GM12878 (cell line): ENCODE data around the gene MTM1. TPM values are rescaled to one million over a fixed set of nuclear protein-coding genes. Genes with fewer than 3 reads are reported as not detected.

Experiments
- ATAC-seq: fragments of 200-7000 bp; cut with Tn5 transposase; 3 replicates; pipeline ENCODE4 v1.9.1; 2020; ENCODE audit warnings: mild to moderate bottlenecking, moderate library complexity
- BruUV-seq: library from RNA; stranded (reverse); fragments of 400-500 nt; replicated peaks from 2 replicates; lab custom pipeline; 2021; lab: Mats Ljungman, UMichigan
- CTCF ChIA-PET: fragments of 300-600 bp; sonication (Branson Sonifier 250); formaldehyde crosslinking; extraction: SDS; loops from one replicate; lab custom pipeline; 2021; ENCODE audit warnings: inconsistent platforms; lab: Yijun Ruan, JAX
- POLR2A ChIA-PET: fragments of 350-600 bp; formaldehyde crosslinking; extraction: SDS; loops from one replicate; lab custom pipeline; 2021; ENCODE audit warnings: inconsistent platforms; lab: Charles Lee
- RAD21 ChIA-PET: fragments of 300-600 bp; sonication (Branson Sonifier 250); formaldehyde crosslinking; loops from one replicate; lab custom pipeline; 2023; ENCODE audit warnings: antibody characterized with exemption; ENCODE audit not compliant: unreplicated experiment; lab: Charles Lee
- SMC1A ChIA-PET: fragments of 300-600 bp; sonication (Branson Sonifier 250); formaldehyde crosslinking; loops from one replicate; lab custom pipeline; 2023; ENCODE audit not compliant: unreplicated experiment, uncharacterized antibody; lab: Charles Lee
- DNase-seq: peaks from one replicate; pipeline ENCODE4 v3.0.0-alpha.2; 2011; ENCODE audit warnings: low read depth, low spot score
- FAIRE-seq: peaks from 3 replicates; lab custom pipeline; 2011; peaks lifted over from hg19 to GRCh38; lab: Jason Lieb, UNC
- H2AFZ ChIP-seq: 2 replicates; pipeline ENCODE4 v1.6.0; 2011; ENCODE audit warnings: low read depth, low read length, control low read depth; ENCODE audit not compliant: control insufficient read depth
- H3K27ac ChIP-seq: 2 replicates; pipeline ENCODE4 v1.5.1; 2011; ENCODE audit warnings: control low read depth; ENCODE audit not compliant: control insufficient read depth, insufficient read depth
- H3K27me3 ChIP-seq, 2 experiments: replicated peaks in 1 of 2; 2 replicates each; pipeline versions ENCODE4 v1.6.0 to v1.6.1; 2011; ENCODE audit warnings: low read length in 1 of 2; ENCODE audit not compliant: control insufficient read depth in 2 of 2, insufficient read depth in 2 of 2
- H3K36me3 ChIP-seq, 2 experiments: 2 replicates each; pipeline ENCODE4 v1.5.1; 2011; ENCODE audit warnings: low read length in 1 of 2; ENCODE audit not compliant: control insufficient read depth in 2 of 2, insufficient read depth in 2 of 2
- H3K4me1 ChIP-seq: 2 replicates; pipeline ENCODE4 v1.6.1; 2011; ENCODE audit warnings: mild to moderate bottlenecking, low read length, moderate library complexity, mixed read lengths; ENCODE audit not compliant: control insufficient read depth, insufficient read depth
- H3K4me2 ChIP-seq: 2 replicates; pipeline ENCODE4 v1.6.0; 2011; ENCODE audit warnings: control low read depth; ENCODE audit not compliant: control insufficient read depth, insufficient read depth
- H3K4me3 ChIP-seq: fragments of 200-600 bp; sonication (generic); 2 replicates; pipeline ENCODE4 v1.5.1; 2016
- H3K79me2 ChIP-seq: 2 replicates; pipeline ENCODE4 v1.6.0; 2011; ENCODE audit warnings: low read length; ENCODE audit not compliant: control insufficient read depth, insufficient read depth
- H3K9ac ChIP-seq: 2 replicates; pipeline ENCODE4 v1.8.0; 2011; ENCODE audit warnings: low read length, control low read depth, mixed read lengths; ENCODE audit not compliant: control insufficient read depth, insufficient read depth
- H3K9me3 ChIP-seq: replicated peaks from 3 replicates; pipeline ENCODE4 v1.5.1; 2011; ENCODE audit warnings: mild to moderate bottlenecking, low read length; ENCODE audit not compliant: control insufficient read depth, insufficient read depth
- H4K20me1 ChIP-seq: 2 replicates; pipeline ENCODE4 v1.6.0; 2011; ENCODE audit not compliant: control insufficient read depth, insufficient read depth
- CUX1 ChIP-seq: IDR thresholded peaks from 2 replicates; pipeline ENCODE4 v1.6.1; 2012; ENCODE audit warnings: improper control_type of control experiment, low read depth, low read length; ENCODE audit not compliant: insufficient replicate concordance
- EP300 ChIP-seq, 2 experiments: fragments of 150-350 bp in 1 of 2; IDR thresholded peaks; 2 replicates each; pipeline ENCODE4 v1.6.1; 2011 to 2012; ENCODE audit warnings: low read depth in 2 of 2, low read length in 2 of 2, borderline replicate concordance in 1 of 2, improper control_type of control experiment in 1 of 2, inconsistent platforms in 1 of 2; ENCODE audit not compliant: control insufficient read depth in 1 of 2
- NR2C2 ChIP-seq: IDR thresholded peaks from 2 replicates; pipeline ENCODE4 v1.6.1; 2011; ENCODE audit warnings: borderline replicate concordance, low read depth; ENCODE audit not compliant: control insufficient read depth, insufficient read length
- STAT1 ChIP-seq: fragments of 450-650 bp; conservative IDR thresholded peaks from 2 replicates; pipeline ENCODE4 v1.6.1; 2014; ENCODE audit warnings: antibody characterized with exemption, mild to moderate bottlenecking
- WRNIP1 ChIP-seq: IDR thresholded peaks from 2 replicates; pipeline ENCODE4 v1.6.1; 2011; ENCODE audit warnings: low read depth, low read length, improper control_type of control experiment, borderline replicate concordance
- ZNF687 ChIP-seq: fragments of 450-650 bp; IDR thresholded peaks from 2 replicates; pipeline ENCODE4 v1.6.1; 2017; ENCODE audit warnings: mild to moderate bottlenecking, moderate library complexity
- WGBS: methylation state at CpG from one replicate; pipeline ENCODE4 v1.1.6; 2016; ENCODE audit warnings: low lambda C conversion rate; ENCODE audit not compliant: insufficient replicate concordance, insufficient coverage; ENCODE audit errors: missing lambda C conversion rate; 5-methylcytosine and 5-hydroxymethylcytosine counted together
- in situ Hi-C: fragments of 300-500 bp; cut with MboI; formaldehyde crosslinking; loops from 9 replicates; pipeline ENCODE4 v1.14.3; 2018; ENCODE audit warnings: mixed read lengths
- intact Hi-C: fragments of 100-400 bp; cut with micrococcal nuclease; formaldehyde crosslinking; loops from one replicate; pipeline ENCODE4 v1.14.2; 2022; ENCODE audit not compliant: unreplicated experiment
- polyA plus RNA-seq, 11 experiments: library from polyadenylated mRNA; depleted of rRNA in 4 of 11; unstranded in 6 of 11; stranded (reverse) in 5 of 11; fragments of >200 nt; fragmentation: Nextera tagmentation in 4 of 11; fragmentation: Illumina TruSeq in 1 of 11; extraction: Ambion mirVana in 4 of 11; extraction: Trizol in 1 of 11; gene quantifications; 1 replicate in 1 of 11; 2 replicates in 10 of 11; pipeline versions ENCODE4 v1.2.1 to v1.2.3, GENCODE V29; 2011 to 2016; ENCODE audit warnings: inconsistent platforms in 2 of 11, missing spikeins in 2 of 11, low read depth in 1 of 11
- total RNA-seq, 4 experiments: library from RNA; depleted of rRNA in 3 of 4; stranded (reverse); fragments of >200 nt in 3 of 4; fragmentation: Illumina TruSeq in 1 of 4; extraction: Trizol in 1 of 4; gene quantifications; 2 replicates each; pipeline versions ENCODE4 v1.2.1 to v1.2.3, GENCODE V29; 2013 to 2021

The MTM1 gene
- total and polyA plus RNA-seq, 10 of the 15 experiments (the other 5 are each of a cell fraction or from before 2014, with no cell fraction given): 3.9 to 13.3 (median 8.4) TPM

- intact Hi-C loops (no loop called here), in situ Hi-C loops (no loop called here)
- H3K27me3 ChIP-seq: no peaks in the 10 kb centered on the region
- POLR2A ChIA-PET: no interaction called here
- H3K27ac ChIP-seq: no peak overlapping the region
- RAD21 ChIA-PET: no interaction called here
- no peak overlapping the region for H3K9ac ChIP-seq
- no peak overlapping the region for H3K4me2 ChIP-seq
- CTCF ChIA-PET: no interaction called here
- WGBS: 45% methylated on average over 7 of the region's 7 CpGs
- SMC1A ChIA-PET: no interaction called here
- no peak overlapping the region for H3K4me3 ChIP-seq
- no peak overlapping the region for H2AFZ ChIP-seq
- no peaks in the 10 kb centered on the region for H3K4me1 ChIP-seq
- no peaks in the 10 kb centered on the region for H3K36me3 ChIP-seq
- no TSS peak for BruUV-seq
- H3K9me3 ChIP-seq: no peaks in the 10 kb centered on the region; the same call in 2 of the 3 replicates
- no peaks in the 10 kb centered on the region for H4K20me1 ChIP-seq
- FAIRE-seq (no peak), DNase-seq (no peak), ATAC-seq (peak; percentile 42; the same call in 1 of the 3 replicates)
- TF ChIP-seq NR2C2: no peak
- no peak for TF ChIP-seq ZNF687
- no peak for TF ChIP-seq WRNIP1
- TF ChIP-seq STAT1: no peak
- no peak for TF ChIP-seq CUX1
- TF ChIP-seq EP300 (IDR thresholded peaks at IDR 0.05; ENCODE audit: borderline replicate concordance in 1 of 2, control insufficient read depth in 1 of 2, low read depth in 2 of 2, low read length in 2 of 2): no peak
- H3K79me2 ChIP-seq: no peaks in the 10 kb centered on the region
Observed at GRCh38 chrX:150616179-150616862, 47.9 kb downstream of the MTM1 start.
